ENCODE measurements around the gene FLT4.

The FLT4 gene

GRCh38 chr5:180642779-180643178, 6.6 kb downstream of the FLT4 start:
- no peaks in the 10 kb centered on the region for H3K9me3 ChIP-seq (ENCODE audit: low read length)
- no peaks in the 10 kb centered on the region for H3K36me3 ChIP-seq (ENCODE audit: insufficient read depth, low read length)
- no peaks in the 10 kb centered on the region for H3K9me2 ChIP-seq (ENCODE audit: low read depth, low read length)
- H3K4me2 ChIP-seq (ENCODE audit: low read length): no peak overlapping the region
- 0 out of 2 replicates have a peak, but pooled peaks cover 4% of the 10 kb centered on the region for H3K27me3 ChIP-seq (ENCODE audit: insufficient read depth, low read length)
- no peaks in the 10 kb centered on the region for H4K20me1 ChIP-seq (ENCODE audit: insufficient read depth, low read length)
- H3K4me3 ChIP-seq (ENCODE audit: low read depth, low read length, poor library complexity, severe bottlenecking): no peak overlapping the region
- H3F3A ChIP-seq (ENCODE audit: insufficient read depth, low read length): no peaks in the 10 kb centered on the region
- H3K4me1 ChIP-seq (ENCODE audit: insufficient read depth, low read length, severe bottlenecking): no peaks in the 10 kb centered on the region
- H3K79me2 ChIP-seq (ENCODE audit: insufficient read depth, low read length): no peaks in the 10 kb centered on the region
- H2AFZ ChIP-seq (ENCODE audit: low read length): no peak overlapping the region
- H3K9ac ChIP-seq (ENCODE audit: low read length): no peak overlapping the region
- TF ChIP-seq CTCF (IDR thresholded peaks at IDR 0.05; ENCODE audit: low read length): no peak
- no peak for TF ChIP-seq EZH2 (IDR thresholded peaks at IDR 0.05; ENCODE audit: borderline replicate concordance, low read length)
- no peak overlapping the region for H3K27ac ChIP-seq (ENCODE audit: low read depth, low read length, poor library complexity, severe bottlenecking)

DNA sequence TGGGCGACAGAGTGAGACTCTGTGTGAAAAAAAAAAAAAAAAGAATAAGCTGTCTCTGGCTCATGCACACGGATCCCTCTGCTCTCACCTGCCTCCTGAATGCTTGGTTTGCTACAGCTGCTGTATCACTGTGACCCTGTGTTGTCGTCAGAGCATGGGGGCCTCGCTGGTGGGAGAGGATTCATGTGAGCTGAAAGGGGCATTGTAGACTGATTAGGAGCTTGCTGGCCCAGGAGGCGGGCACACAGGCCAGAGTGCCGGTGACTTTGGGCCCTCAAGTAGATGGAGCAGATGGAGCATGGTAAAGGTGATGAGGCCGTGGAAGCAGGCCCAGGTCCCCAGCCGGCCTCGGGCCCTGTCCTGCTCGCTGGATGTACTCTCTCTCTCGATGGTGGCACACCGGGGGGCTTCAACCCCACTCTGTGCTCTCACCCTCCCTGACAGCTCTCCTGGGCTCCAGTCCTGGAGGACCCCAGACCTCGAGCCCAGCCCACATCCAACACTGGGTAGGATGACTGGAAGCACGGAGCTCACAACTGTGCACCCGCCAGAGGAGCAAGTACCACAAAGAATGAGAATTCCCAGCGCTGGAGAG, 7.1 kb downstream of the FLT4 start:
- Histone ChIP-seq H3K9me2 (ENCODE audit: low read depth, low read length) (no peaks in the 10 kb centered on the region), H3K9ac (ENCODE audit: low read length) (no peak overlapping the region), H2AFZ (ENCODE audit: low read length) (no peak overlapping the region), H3K27ac (ENCODE audit: low read depth, low read length, poor library complexity, severe bottlenecking) (no peak overlapping the region), H3K4me2 (ENCODE audit: low read length) (no peak overlapping the region), H3K36me3 (ENCODE audit: insufficient read depth, low read length) (no peaks in the 10 kb centered on the region), H4K20me1 (ENCODE audit: insufficient read depth, low read length) (no peaks in the 10 kb centered on the region), H3K4me1 (ENCODE audit: insufficient read depth, low read length, severe bottlenecking) (no peaks in the 10 kb centered on the region), H3K27me3 (ENCODE audit: insufficient read depth, low read length) (0 out of 2 replicates have a peak, but pooled peaks cover 4% of the 10 kb centered on the region), H3K9me3 (ENCODE audit: low read length) (no peaks in the 10 kb centered on the region), H3K4me3 (ENCODE audit: low read depth, low read length, poor library complexity, severe bottlenecking) (no peak overlapping the region), H3K79me2 (ENCODE audit: insufficient read depth, low read length) (no peaks in the 10 kb centered on the region), H3F3A (ENCODE audit: insufficient read depth, low read length) (no peaks in the 10 kb centered on the region)
- no peak for TF ChIP-seq CTCF (IDR thresholded peaks at IDR 0.05; ENCODE audit: low read length)
- no peak for TF ChIP-seq EZH2 (IDR thresholded peaks at IDR 0.05; ENCODE audit: borderline replicate concordance, low read length)

DNA sequence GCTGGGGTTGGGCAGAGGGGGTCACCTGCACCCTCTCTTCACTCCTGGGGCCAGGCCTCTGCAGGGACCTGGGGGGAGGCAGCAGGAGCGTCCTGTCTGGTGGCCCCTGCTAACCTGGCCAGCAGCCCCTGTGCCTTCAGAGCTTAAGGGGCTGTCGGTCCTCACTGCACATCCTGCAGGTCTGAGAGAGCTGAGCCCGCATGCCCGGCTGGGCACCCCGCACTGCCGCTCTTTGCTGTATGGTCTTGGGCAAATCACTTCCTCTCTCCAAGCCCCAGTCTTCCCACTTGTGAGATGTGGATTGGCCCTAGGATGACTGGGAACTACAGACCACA, 7.9 kb downstream of the FLT4 start:
- Histone ChIP-seq H3K36me3 (ENCODE audit: insufficient read depth, low read length) (no peaks in the 10 kb centered on the region), H3K9ac (ENCODE audit: low read length) (no peak overlapping the region), H3K27ac (ENCODE audit: low read depth, low read length, poor library complexity, severe bottlenecking) (no peak overlapping the region), H3F3A (ENCODE audit: insufficient read depth, low read length) (no peaks in the 10 kb centered on the region), H3K9me2 (ENCODE audit: low read depth, low read length) (no peaks in the 10 kb centered on the region), H3K4me1 (ENCODE audit: insufficient read depth, low read length, severe bottlenecking) (no peaks in the 10 kb centered on the region), H3K9me3 (ENCODE audit: low read length) (no peaks in the 10 kb centered on the region), H3K4me2 (ENCODE audit: low read length) (no peak overlapping the region), H2AFZ (ENCODE audit: low read length) (no peak overlapping the region), H3K4me3 (ENCODE audit: low read depth, low read length, poor library complexity, severe bottlenecking) (no peak overlapping the region), H3K27me3 (ENCODE audit: insufficient read depth, low read length) (0 out of 2 replicates have a peak, but pooled peaks cover 4% of the 10 kb centered on the region), H3K79me2 (ENCODE audit: insufficient read depth, low read length) (no peaks in the 10 kb centered on the region), H4K20me1 (ENCODE audit: insufficient read depth, low read length) (no peaks in the 10 kb centered on the region)
- TF ChIP-seq EZH2 (IDR thresholded peaks at IDR 0.05; ENCODE audit: borderline replicate concordance, low read length) (no peak), CTCF (IDR thresholded peaks at IDR 0.05; ENCODE audit: low read length) (no peak)
